Measurements from ENCODE around the gene DENND2C.

The DENND2C gene

DNA sequence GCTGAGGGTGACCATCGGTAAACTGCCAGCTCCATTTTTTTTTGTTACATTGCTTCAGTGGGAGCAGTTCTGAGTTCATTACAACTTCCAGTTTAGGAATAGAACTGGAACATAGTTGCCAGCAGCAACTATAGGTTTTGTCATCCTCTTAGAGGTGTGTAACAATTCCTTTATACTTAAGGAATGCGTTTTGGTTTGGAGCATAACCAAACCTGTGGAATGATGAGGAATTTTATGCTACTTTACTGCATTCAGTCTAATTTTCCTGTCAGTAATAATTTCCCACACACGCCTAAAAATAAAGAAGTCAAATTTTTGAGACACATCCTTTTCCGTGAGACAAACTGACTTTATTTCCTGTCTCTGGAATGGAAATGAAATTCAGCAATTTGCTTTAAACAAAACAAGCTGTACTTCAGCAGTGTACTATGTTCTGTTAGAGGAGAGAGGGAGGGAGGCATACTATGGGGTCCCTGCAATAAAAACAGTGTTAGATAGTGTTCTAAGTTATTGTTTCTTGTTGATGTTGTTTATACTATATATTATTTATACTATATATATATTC is 30.3 kb upstream of the DENND2C start:
- Histone ChIP-seq H3K27me3 (peaks cover 39% of the 10 kb centered on the region), H3K4me1 (no peaks in the 10 kb centered on the region), H3K36me3 (no peaks in the 10 kb centered on the region; the same call in 1 of the 2 replicates), H3K9me3 (no peaks in the 10 kb centered on the region), H3K4me3 (ENCODE audit: low read depth, low read length) (no peak overlapping the region)
- no peak for DNase-seq
- TF ChIP-seq CTCF (IDR thresholded peaks at IDR 0.05; ENCODE audit: low read depth, low read length), result no peak

DNA sequence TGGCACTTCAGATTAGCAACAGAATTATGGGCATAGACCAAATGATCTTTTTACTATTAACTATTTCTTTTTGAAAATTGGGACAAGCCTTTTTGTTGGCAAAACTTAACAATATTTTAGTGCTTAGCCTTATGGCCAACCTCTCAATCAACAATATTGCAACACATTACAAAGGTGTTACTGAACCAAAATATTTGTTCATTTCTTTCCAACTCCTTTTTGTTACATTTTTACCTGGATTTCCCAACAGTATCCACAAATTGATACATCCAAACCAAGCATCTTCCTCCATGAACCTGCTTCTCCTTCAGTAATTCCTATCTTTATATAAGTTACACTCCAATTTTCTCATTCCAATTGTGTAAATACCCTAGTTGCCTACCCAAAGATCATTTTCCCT is 27.0 kb upstream of the DENND2C start:
- Histone ChIP-seq H3K36me3 (no peaks in the 10 kb centered on the region), H3K9me3 (no peaks in the 10 kb centered on the region), H3K4me3 (ENCODE audit: low read depth, low read length) (no peak overlapping the region), H3K4me1 (no peaks in the 10 kb centered on the region), H3K27me3 (peaks cover 39% of the 10 kb centered on the region)
- no peak for DNase-seq
- no peak for TF ChIP-seq CTCF (IDR thresholded peaks at IDR 0.05; ENCODE audit: low read depth, low read length)

DNA sequence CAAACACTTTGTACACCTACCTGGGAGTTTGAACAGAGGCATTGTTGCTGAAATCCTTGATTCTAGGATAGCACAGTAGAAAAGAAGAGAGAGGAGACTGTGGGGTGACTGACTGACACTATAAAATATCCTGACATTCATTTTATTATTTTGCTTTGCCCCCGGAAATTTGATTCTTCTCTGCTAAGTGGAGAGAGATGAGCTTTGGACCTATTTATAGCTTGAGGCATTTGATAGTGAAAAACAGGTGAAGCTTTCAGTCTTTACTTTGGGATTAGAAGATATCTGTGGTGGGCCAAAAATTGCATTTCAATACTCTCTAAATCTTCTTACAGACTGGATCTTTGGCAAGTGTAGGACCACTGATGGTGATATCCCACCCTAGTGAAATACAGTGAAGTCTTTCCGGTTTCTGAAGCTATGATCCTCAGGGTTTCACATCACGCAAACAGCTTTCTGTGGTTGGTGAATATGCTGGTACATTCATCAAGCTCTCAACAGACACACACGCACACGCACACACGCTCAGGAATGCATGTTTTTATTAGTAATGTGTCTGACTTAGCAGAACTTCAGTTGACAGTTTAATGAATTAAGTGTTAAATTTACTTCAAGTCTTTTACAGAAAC is 25.7 kb upstream of the DENND2C start, which contains the start of gene AMPD1:
Gene AMPD1 (minus strand): TSS at position 117 of the 629 bp plus-strand sequence. CDS start 75 bp downstream, at position 42.
- Histone ChIP-seq H3K4me3 (ENCODE audit: low read depth, low read length) (no peak within 1 kb of the TSS), H3K36me3 (no peaks in the 10 kb centered on the region), H3K9me3 (no peaks in the 10 kb centered on the region), H3K27me3 (peaks cover 30% of the 10 kb centered on the region), H3K4me1 (no peaks in the 10 kb centered on the region)
- TF ChIP-seq CTCF (IDR thresholded peaks at IDR 0.05; ENCODE audit: low read depth, low read length), result no peak
- no peak for DNase-seq

DNA sequence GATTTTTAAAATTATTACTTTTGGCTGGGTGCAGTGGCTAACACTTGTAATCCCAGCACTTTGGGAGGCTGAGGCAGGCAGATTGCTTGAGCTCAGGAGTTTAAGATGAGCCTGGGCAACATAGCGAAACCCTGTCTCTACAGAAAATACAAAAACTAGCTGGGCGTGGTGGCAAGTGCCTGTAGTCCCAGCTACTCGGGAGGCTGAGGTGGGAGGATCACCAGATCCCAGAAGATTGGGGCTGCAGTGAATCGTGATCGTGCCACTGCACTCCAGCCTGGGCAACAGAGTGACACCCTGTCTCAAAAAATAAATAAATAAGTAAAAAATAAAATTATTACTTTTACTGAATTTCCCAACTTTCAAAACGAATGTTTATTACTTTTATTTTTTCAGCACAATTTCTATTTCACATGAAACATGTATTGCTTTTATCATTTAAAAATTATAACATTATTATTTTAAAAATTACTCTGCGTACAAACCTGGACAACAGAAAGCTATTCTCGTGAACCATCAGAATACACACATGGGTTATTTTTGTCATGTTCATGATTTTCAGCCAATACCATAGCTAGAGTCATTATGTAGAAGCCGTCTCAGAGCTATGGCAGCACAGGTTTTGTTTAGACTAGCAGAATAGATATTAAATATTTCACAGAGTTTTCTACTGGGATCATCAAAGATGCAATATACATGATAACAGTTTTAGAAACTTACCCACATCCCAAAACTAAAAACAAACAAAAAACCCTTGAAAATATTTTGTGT is 24.9 kb upstream of the DENND2C start:
- no peak for DNase-seq
- TF ChIP-seq CTCF (IDR thresholded peaks at IDR 0.05; ENCODE audit: low read depth, low read length), result no peak
- no peak overlapping the region for H3K4me3 ChIP-seq (ENCODE audit: low read depth, low read length)
- H3K27me3 ChIP-seq, result peaks cover 29% of the 10 kb centered on the region
- no peaks in the 10 kb centered on the region for H3K4me1 ChIP-seq
- no peaks in the 10 kb centered on the region for H3K36me3 ChIP-seq
- H3K9me3 ChIP-seq, result no peaks in the 10 kb centered on the region

- H3K36me3 ChIP-seq, result no peaks in the 10 kb centered on the region
- H3K4me1 ChIP-seq, result no peaks in the 10 kb centered on the region
- H3K4me3 ChIP-seq (ENCODE audit: low read depth, low read length), result no peak overlapping the region
- TF ChIP-seq CTCF (IDR thresholded peaks at IDR 0.05; ENCODE audit: low read depth, low read length), result no peak
- no peak for DNase-seq
- no peaks in the 10 kb centered on the region for H3K9me3 ChIP-seq
- H3K27me3 ChIP-seq, result peaks cover 30% of the 10 kb centered on the region
Measured at GRCh38 chr1:114692947-114693346, 23.1 kb upstream of the DENND2C start.

DNA sequence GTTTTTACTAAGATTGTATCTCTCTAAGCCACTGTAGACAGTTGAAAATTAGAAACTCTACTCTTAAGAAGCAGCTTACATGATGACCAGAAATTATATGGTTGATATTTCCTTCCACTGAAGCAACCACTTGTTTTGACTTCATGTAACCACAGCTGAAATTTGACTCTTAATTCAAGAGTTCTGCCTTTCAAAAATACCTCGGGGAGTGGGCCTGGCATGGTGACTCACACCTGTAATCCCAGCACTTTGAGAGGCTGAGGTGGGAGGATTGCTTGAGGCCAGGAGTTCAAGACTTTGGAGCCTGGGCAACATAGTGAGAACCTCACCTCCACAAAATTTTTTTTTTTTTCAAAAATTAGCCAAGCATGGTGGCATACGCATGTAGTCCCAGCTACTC is 21.2 kb upstream of the DENND2C start:
- no peak for TF ChIP-seq CTCF (IDR thresholded peaks at IDR 0.05; ENCODE audit: low read depth, low read length)
- Histone ChIP-seq H3K4me3 (ENCODE audit: low read depth, low read length) (no peak overlapping the region), H3K9me3 (no peaks in the 10 kb centered on the region), H3K4me1 (no peaks in the 10 kb centered on the region), H3K36me3 (no peaks in the 10 kb centered on the region), H3K27me3 (peaks cover 21% of the 10 kb centered on the region)
- DNase-seq, result no peak

Data from BE2C (cell line).